ENCODE measurements around the gene SLC12A2. TPM values are rescaled to one million over a fixed set of nuclear protein-coding genes. Genes with fewer than 3 reads are reported as not detected.

SLC12A2 gene
- total and polyA plus RNA-seq, 2 experiments from 2014 or later, result 8.1 to 21.3 TPM

DNA sequence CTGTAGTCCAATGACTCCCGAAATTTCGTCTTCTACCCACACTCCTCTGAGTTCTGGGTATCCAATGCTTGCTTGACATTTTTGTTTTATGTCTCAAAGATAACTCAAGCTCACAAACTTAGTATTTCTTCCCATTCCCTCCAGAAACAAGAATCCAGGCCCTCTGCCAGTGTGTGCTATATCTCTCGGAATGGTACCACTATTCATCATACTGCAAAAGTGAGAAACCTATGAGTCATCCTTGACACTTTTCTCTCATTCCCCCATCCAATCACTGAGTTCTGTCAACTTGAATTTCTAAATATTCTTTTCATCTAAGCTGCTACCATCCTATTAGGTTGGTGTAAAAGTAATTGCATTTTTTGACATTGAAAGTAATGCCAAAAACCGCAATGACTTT is 9.8 kb downstream of the SLC12A2 start (continued):
- TF ChIP-seq, protein P1, sequence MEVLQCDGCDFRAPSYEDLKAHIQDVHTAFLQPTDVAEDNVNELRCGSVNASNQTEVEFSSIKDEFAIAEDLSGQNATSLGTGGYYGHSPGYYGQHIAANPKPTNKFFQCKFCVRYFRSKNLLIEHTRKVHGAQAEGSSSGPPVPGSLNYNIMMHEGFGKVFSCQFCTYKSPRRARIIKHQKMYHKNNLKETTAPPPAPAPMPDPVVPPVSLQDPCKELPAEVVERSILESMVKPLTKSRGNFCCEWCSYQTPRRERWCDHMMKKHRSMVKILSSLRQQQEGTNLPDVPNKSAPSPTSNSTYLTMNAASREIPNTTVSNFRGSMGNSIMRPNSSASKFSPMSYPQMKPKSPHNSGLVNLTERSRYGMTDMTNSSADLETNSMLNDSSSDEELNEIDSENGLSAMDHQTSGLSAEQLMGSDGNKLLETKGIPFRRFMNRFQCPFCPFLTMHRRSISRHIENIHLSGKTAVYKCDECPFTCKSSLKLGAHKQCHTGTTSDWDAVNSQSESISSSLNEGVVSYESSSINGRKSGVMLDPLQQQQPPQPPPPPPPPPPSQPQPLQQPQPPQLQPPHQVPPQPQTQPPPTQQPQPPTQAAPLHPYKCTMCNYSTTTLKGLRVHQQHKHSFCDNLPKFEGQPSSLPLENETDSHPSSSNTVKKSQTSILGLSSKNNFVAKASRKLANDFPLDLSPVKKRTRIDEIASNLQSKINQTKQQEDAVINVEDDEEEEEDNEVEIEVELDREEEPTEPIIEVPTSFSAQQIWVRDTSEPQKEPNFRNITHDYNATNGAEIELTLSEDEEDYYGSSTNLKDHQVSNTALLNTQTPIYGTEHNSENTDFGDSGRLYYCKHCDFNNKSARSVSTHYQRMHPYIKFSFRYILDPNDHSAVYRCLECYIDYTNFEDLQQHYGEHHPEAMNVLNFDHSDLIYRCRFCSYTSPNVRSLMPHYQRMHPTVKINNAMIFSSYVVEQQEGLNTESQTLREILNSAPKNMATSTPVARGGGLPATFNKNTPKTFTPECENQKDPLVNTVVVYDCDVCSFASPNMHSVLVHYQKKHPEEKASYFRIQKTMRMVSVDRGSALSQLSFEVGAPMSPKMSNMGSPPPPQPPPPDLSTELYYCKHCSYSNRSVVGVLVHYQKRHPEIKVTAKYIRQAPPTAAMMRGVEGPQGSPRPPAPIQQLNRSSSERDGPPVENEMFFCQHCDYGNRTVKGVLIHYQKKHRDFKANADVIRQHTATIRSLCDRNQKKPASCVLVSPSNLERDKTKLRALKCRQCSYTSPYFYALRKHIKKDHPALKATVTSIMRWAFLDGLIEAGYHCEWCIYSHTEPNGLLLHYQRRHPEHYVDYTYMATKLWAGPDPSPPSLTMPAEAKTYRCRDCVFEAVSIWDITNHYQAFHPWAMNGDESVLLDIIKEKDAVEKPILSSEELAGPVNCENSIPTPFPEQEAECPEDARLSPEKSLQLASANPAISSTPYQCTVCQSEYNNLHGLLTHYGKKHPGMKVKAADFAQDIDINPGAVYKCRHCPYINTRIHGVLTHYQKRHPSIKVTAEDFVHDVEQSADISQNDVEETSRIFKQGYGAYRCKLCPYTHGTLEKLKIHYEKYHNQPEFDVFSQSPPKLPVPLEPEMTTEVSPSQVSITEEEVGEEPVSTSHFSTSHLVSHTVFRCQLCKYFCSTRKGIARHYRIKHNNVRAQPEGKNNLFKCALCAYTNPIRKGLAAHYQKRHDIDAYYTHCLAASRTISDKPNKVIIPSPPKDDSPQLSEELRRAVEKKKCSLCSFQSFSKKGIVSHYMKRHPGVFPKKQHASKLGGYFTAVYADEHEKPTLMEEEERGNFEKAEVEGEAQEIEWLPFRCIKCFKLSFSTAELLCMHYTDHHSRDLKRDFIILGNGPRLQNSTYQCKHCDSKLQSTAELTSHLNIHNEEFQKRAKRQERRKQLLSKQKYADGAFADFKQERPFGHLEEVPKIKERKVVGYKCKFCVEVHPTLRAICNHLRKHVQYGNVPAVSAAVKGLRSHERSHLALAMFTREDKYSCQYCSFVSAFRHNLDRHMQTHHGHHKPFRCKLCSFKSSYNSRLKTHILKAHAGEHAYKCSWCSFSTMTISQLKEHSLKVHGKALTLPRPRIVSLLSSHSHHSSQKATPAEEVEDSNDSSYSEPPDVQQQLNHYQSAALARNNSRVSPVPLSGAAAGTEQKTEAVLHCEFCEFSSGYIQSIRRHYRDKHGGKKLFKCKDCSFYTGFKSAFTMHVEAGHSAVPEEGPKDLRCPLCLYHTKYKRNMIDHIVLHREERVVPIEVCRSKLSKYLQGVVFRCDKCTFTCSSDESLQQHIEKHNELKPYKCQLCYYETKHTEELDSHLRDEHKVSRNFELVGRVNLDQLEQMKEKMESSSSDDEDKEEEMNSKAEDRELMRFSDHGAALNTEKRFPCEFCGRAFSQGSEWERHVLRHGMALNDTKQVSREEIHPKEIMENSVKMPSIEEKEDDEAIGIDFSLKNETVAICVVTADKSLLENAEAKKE (CRISPR knock-in tag; IDR thresholded peaks at IDR 0.05), result no peak
- TF ChIP-seq, protein P2, sequence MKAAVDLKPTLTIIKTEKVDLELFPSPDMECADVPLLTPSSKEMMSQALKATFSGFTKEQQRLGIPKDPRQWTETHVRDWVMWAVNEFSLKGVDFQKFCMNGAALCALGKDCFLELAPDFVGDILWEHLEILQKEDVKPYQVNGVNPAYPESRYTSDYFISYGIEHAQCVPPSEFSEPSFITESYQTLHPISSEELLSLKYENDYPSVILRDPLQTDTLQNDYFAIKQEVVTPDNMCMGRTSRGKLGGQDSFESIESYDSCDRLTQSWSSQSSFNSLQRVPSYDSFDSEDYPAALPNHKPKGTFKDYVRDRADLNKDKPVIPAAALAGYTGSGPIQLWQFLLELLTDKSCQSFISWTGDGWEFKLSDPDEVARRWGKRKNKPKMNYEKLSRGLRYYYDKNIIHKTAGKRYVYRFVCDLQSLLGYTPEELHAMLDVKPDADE (IDR thresholded peaks at IDR 0.05), result no peak
- TF ChIP-seq CREB1 (CRISPR knock-in tag; IDR thresholded peaks at IDR 0.05; ENCODE audit: low read depth), result no peak
- TF ChIP-seq ZNF331 (CRISPR knock-in tag; IDR thresholded peaks at IDR 0.05; ENCODE audit: low read depth), result no peak

DNA sequence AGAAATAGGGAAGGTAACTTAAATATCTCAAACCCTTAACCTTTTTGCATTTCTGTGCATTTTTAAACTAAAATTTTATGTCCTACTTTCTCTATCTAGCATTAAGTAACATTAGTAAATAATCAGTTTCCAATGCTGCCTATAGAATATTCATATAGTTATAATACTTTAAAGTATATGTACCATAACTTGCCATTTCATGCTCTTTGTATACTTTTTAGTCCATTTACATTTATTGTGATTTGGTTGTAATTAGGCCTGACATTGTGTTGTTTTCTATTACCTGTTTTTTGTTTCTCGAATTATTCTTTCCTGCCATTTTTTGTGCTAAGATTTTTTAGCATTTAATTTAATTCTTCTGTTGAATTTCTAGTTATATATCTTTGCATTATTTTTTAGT is 13.7 kb downstream of the SLC12A2 start:
- no peak overlapping the region for H3K4me2 ChIP-seq
- no peaks in the 10 kb centered on the region for H3K27me3 ChIP-seq (ENCODE audit: insufficient read depth)
- H3K4me3 ChIP-seq, result no peak overlapping the region
- peaks cover 23% of the 10 kb centered on the region for H3K9me3 Mint-ChIP-seq
- no peak for DNase-seq (ENCODE audit: low spot score)
- ATAC-seq, result no peak
- no peak overlapping the region for H3K27ac ChIP-seq (ENCODE audit: low read depth)
- peaks cover 15% of the 10 kb centered on the region for H3K4me1 Mint-ChIP-seq
- no peaks in the 10 kb centered on the region for H3F3A ChIP-seq (replicated peaks; ENCODE audit: low read depth)
- TF ChIP-seq, protein P3, sequence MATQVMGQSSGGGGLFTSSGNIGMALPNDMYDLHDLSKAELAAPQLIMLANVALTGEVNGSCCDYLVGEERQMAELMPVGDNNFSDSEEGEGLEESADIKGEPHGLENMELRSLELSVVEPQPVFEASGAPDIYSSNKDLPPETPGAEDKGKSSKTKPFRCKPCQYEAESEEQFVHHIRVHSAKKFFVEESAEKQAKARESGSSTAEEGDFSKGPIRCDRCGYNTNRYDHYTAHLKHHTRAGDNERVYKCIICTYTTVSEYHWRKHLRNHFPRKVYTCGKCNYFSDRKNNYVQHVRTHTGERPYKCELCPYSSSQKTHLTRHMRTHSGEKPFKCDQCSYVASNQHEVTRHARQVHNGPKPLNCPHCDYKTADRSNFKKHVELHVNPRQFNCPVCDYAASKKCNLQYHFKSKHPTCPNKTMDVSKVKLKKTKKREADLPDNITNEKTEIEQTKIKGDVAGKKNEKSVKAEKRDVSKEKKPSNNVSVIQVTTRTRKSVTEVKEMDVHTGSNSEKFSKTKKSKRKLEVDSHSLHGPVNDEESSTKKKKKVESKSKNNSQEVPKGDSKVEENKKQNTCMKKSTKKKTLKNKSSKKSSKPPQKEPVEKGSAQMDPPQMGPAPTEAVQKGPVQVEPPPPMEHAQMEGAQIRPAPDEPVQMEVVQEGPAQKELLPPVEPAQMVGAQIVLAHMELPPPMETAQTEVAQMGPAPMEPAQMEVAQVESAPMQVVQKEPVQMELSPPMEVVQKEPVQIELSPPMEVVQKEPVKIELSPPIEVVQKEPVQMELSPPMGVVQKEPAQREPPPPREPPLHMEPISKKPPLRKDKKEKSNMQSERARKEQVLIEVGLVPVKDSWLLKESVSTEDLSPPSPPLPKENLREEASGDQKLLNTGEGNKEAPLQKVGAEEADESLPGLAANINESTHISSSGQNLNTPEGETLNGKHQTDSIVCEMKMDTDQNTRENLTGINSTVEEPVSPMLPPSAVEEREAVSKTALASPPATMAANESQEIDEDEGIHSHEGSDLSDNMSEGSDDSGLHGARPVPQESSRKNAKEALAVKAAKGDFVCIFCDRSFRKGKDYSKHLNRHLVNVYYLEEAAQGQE (IDR thresholded peaks at IDR 0.05; ENCODE audit: unreplicated experiment), result no peak
- TF ChIP-seq EZH2 (IDR thresholded peaks at IDR 0.05; ENCODE audit: low read depth, unreplicated experiment), result no peak
- TF ChIP-seq JUNB (IDR thresholded peaks at IDR 0.05; ENCODE audit: unreplicated experiment), result no peak
- TF ChIP-seq STAT1 (IDR thresholded peaks at IDR 0.05; ENCODE audit: unreplicated experiment), result no peak
- TF ChIP-seq CREB1 (CRISPR knock-in tag; IDR thresholded peaks at IDR 0.05; ENCODE audit: low read depth), result no peak
- no peak for TF ChIP-seq POLR2AphosphoS5 (IDR thresholded peaks at IDR 0.05; ENCODE audit: low read depth)
- TF ChIP-seq ZNF331 (CRISPR knock-in tag; IDR thresholded peaks at IDR 0.05; ENCODE audit: low read depth), result no peak
- TF ChIP-seq, protein P2 (IDR thresholded peaks at IDR 0.05), result no peak
- TF ChIP-seq, protein P4, sequence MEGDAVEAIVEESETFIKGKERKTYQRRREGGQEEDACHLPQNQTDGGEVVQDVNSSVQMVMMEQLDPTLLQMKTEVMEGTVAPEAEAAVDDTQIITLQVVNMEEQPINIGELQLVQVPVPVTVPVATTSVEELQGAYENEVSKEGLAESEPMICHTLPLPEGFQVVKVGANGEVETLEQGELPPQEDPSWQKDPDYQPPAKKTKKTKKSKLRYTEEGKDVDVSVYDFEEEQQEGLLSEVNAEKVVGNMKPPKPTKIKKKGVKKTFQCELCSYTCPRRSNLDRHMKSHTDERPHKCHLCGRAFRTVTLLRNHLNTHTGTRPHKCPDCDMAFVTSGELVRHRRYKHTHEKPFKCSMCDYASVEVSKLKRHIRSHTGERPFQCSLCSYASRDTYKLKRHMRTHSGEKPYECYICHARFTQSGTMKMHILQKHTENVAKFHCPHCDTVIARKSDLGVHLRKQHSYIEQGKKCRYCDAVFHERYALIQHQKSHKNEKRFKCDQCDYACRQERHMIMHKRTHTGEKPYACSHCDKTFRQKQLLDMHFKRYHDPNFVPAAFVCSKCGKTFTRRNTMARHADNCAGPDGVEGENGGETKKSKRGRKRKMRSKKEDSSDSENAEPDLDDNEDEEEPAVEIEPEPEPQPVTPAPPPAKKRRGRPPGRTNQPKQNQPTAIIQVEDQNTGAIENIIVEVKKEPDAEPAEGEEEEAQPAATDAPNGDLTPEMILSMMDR (conservative IDR thresholded peaks at IDR 0.05; ENCODE audit: low read depth in 2 of 2), result no peak
- no peaks in the 10 kb centered on the region for H3K9me2 ChIP-seq (ENCODE audit: insufficient read depth)
- H3K36me3 Mint-ChIP-seq (ENCODE audit: low read depth), result peaks cover 22% of the 10 kb centered on the region; the same call in 2 of the 3 replicates
- H3K27me3 Mint-ChIP-seq (ENCODE audit: insufficient read depth, low read depth, poor library complexity), result no peaks in the 10 kb centered on the region
- H4K20me1 ChIP-seq (replicated peaks; ENCODE audit: insufficient read depth), result no peaks in the 10 kb centered on the region
- no peak overlapping the region for H3K27ac Mint-ChIP-seq
- no peak overlapping the region for H2AFZ ChIP-seq
- H3K79me2 ChIP-seq (replicated peaks; ENCODE audit: insufficient read depth), result peaks cover 36% of the 10 kb centered on the region
- H3K36me3 ChIP-seq (ENCODE audit: insufficient read depth), result peaks cover 9% of the 10 kb centered on the region; the same call in 1 of the 2 replicates
- peaks cover 4% of the 10 kb centered on the region for H3K4me1 ChIP-seq (ENCODE audit: insufficient read depth)
- no peak overlapping the region for H3K4me3 Mint-ChIP-seq

Data from GM23338 (cell line).